Activated CD4-positive, alpha-beta memory T cell treated with anti-CD3 and anti-CD28 coated beads for 36 hours (primary cell): Measurements from ENCODE around the gene GON4L. TPM values are rescaled to one million over a fixed set of nuclear protein-coding genes. Genes with fewer than 3 reads are reported as not detected.
A peak's percentile ranks its signal among the peaks of the same experiment; 100 is the strongest.

ENCODE experiments used
- CTCF ChIA-PET: fragments of 350-600 bp; sonication (Branson Sonifier 250); formaldehyde crosslinking; loops from one replicate; lab custom pipeline; 2021; ENCODE audit warnings: antibody characterized with exemption, inconsistent platforms; lab: Charles Lee
- POLR2A ChIA-PET: fragments of 350-600 bp; sonication (Branson Sonifier 250); formaldehyde crosslinking; loops from one replicate; lab custom pipeline; 2021; ENCODE audit warnings: antibody characterized with exemption; lab: Charles Lee
- DNase-seq: peaks from one replicate; pipeline ENCODE4 v3.0.0-alpha.2; 2020
- H3K27ac Mint-ChIP-seq: one replicate; pipeline ENCODE4 v1.8.0; 2021; ENCODE audit warnings: mixed read lengths
- H3K27me3 Mint-ChIP-seq: one replicate; pipeline ENCODE4 v1.8.0; 2021; ENCODE audit warnings: mixed read lengths
- H3K36me3 Mint-ChIP-seq: one replicate; pipeline ENCODE4 v1.8.0; 2021; ENCODE audit warnings: mixed read lengths
- H3K4me1 Mint-ChIP-seq: one replicate; pipeline ENCODE4 v1.8.0; 2021; ENCODE audit warnings: low read depth, mixed read lengths
- H3K4me3 Mint-ChIP-seq: one replicate; pipeline ENCODE4 v1.8.0; 2021; ENCODE audit warnings: mild to moderate bottlenecking, mixed read lengths
- H3K9me3 Mint-ChIP-seq: one replicate; pipeline ENCODE4 v1.8.0; 2021; ENCODE audit warnings: mixed read lengths
- intact Hi-C: fragments of 100-400 bp; cut with micrococcal nuclease; formaldehyde crosslinking; loops from one replicate; pipeline ENCODE4 v1.15.1; 2023
- total RNA-seq, 2 experiments: library from RNA; stranded (reverse); gene quantifications; one replicate each; pipeline ENCODE4 v1.2.3, GENCODE V29; 2021

The GON4L gene
- total RNA-seq, 2 experiments from 2014 or later = 48.0 to 51.2 TPM

DNA sequence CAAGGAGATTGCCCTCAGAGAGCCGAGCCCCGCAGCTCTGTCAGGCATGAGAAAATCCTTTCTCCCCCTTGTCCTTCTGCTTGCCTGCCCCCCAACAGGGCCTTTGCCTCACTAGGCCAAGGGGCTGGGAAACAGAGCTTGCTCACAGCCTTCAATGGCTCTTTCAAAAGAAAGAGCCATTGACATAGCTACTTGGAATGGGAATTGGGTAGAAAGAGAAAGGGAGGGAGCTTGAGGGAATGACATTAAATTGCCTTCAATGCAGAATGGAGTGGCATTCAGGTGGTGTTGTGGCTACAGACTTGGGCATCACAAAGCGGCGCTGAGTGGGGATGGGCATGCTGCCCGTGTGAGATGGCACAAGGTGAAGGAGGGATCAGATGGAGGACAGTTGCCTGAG, 15.5 kb upstream of the GON4L start:
- ChIA-PET CTCF (interaction anchor here (0.6 kb wide), 1 partner anchor 96 kb away, joined by 3 read pairs; no protein-coding TSS in a partner anchor), POLR2A (no interaction called here)
- H3K4me3 Mint-ChIP-seq = no peak overlapping the region
- no peaks in the 10 kb centered on the region for H3K27me3 Mint-ChIP-seq
- no peaks in the 10 kb centered on the region for H3K36me3 Mint-ChIP-seq
- intact Hi-C loops = no loop called here
- no peaks in the 10 kb centered on the region for H3K9me3 Mint-ChIP-seq
- H3K4me1 Mint-ChIP-seq = no peaks in the 10 kb centered on the region
- DNase-seq = no peak
- no peak overlapping the region for H3K27ac Mint-ChIP-seq

DNA sequence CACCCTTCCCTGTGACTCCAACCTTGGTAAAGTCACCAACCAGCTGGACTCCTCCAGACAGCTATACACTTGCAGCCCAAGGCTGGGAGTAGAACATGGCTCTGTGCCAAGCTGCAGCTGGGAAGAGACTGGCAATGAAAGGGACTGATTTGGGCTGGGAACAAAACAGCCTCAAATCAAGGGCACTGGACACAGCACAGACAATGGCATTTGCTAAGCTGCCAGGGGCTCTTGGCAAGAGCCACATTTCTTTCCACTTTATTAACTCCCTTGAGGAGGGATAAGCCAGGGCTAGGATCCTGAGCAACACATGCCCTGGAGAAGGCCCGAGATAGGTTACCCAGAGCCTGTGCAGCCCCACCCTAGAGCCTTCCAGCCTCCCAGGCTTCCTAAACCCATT, 14.4 kb upstream of the GON4L start:
- Mint-ChIP-seq H3K36me3 (no peaks in the 10 kb centered on the region), H3K27ac (no peak overlapping the region), H3K4me3 (no peak overlapping the region), H3K9me3 (no peaks in the 10 kb centered on the region), H3K27me3 (no peaks in the 10 kb centered on the region), H3K4me1 (no peaks in the 10 kb centered on the region)
- POLR2A ChIA-PET = no interaction called here
- no peak for DNase-seq
- CTCF ChIA-PET = no interaction called here
- intact Hi-C loops = no loop called here

DNA sequence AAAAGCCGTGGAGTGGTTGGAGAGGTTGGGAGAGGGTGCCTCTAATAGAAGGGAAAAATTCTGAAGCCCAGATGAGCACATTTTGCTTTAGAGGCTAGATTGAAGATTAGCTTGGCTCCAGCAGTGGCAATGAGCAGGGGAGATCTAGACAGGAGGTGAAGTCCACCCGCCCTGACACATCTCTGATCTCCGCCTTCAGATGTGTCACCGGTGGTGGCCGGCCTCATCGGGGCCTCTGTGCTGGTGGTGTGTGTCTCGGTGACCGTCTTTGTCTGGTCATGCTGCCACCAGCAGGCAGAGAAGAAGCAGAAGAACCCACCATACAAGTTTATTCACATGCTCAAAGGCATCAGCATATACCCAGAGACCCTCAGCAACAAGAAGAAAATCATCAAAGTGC, 10.8 kb upstream of the GON4L start:
- H3K9me3 Mint-ChIP-seq = no peaks in the 10 kb centered on the region
- CTCF ChIA-PET = no interaction called here
- POLR2A ChIA-PET = no interaction called here
- H3K36me3 Mint-ChIP-seq = no peaks in the 10 kb centered on the region
- DNase-seq = no peak
- intact Hi-C loops = no loop called here
- no peaks in the 10 kb centered on the region for H3K4me1 Mint-ChIP-seq
- H3K4me3 Mint-ChIP-seq = no peak overlapping the region
- no peak overlapping the region for H3K27ac Mint-ChIP-seq
- no peaks in the 10 kb centered on the region for H3K27me3 Mint-ChIP-seq

DNA sequence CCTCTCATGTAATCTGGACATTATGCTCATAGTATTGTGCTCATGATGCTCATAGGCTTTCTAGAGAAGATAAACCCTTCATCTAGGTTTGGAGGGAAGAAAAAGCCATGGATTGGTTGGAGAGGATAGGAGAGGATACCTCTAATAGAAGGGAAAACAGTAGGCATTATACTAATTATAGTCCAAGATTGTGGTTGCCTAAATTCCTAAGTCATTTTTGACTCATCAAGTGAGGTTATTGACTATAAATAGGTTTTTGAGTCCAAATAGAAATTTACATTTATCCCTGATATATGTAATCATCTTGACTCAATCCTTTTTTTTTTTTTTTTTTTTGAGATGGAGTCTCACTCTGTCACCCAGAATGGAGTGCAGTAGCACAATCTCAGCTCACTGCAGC, 7.4 kb upstream of the GON4L start:
- Mint-ChIP-seq H3K36me3 (no peaks in the 10 kb centered on the region), H3K27ac (no peak overlapping the region), H3K4me3 (no peak overlapping the region), H3K27me3 (no peaks in the 10 kb centered on the region), H3K9me3 (no peaks in the 10 kb centered on the region), H3K4me1 (peaks cover 20% of the 10 kb centered on the region)
- ChIA-PET POLR2A (interaction anchor here (0.6 kb wide), 1 partner anchor 591 kb away, joined by 4 read pairs; no protein-coding TSS in a partner anchor), CTCF (no interaction called here)
- DNase-seq = no peak
- intact Hi-C loops = no loop called here

DNA sequence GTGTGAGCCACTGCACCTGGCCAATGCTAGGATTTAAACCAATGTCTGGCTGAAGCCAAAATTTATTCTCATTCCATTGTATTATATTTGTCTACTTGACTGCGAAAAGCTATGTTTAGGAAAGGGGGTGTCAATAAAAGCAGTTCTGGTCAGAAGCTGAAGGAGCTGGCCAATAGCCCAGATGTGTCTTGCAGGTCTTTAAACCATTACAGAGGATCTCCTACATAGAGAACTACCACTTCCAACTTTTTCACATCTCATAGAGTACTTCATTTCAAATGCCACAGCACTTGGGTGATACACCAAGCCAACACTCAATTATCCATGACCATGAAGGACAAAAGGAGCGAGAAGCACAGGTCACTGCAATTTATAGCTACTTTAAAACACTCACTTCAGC, 4.9 kb upstream of the GON4L start:
- Mint-ChIP-seq H3K9me3 (no peaks in the 10 kb centered on the region), H3K27me3 (no peaks in the 10 kb centered on the region), H3K4me3 (no peak overlapping the region), H3K4me1 (peaks cover 37% of the 10 kb centered on the region), H3K36me3 (peaks cover 2% of the 10 kb centered on the region), H3K27ac (no peak overlapping the region)
- ChIA-PET CTCF (no interaction called here), POLR2A (interaction anchor here (1.3 kb wide), 1 partner anchor 72 kb away, joined by 3 read pairs; no protein-coding TSS in a partner anchor)
- intact Hi-C loops = loop anchor here (2.0 kb wide), 1 partner anchor 115 kb away; no protein-coding TSS in a partner anchor
- no peak for DNase-seq

DNA sequence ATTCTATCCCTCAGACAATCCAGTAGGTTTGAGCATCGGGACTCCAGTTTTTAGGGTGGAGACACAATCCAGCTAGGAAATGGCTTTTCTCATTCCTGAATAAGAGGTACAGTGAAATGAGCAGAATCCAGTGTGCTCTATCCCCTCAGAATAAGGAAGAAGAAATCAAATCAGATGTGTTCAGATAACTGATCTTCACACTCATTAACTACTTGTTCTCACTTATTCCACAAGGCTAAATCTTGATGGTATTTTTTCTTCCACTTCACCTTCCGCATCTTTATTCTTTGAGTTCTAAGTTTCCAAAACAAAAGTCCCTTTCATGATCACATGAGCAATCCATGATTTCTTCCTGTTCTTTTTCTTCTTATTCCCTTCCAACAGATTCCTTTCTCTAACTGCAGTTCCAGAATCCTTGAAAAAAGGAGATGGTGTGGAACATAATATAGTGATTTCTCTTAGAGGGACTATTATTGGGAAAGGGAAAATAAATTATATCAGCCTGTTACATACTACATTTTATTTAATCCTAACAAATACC, 4.0 kb upstream of the GON4L start:
- peak overlapping the region; percentile 93 for H3K27ac Mint-ChIP-seq

DNA sequence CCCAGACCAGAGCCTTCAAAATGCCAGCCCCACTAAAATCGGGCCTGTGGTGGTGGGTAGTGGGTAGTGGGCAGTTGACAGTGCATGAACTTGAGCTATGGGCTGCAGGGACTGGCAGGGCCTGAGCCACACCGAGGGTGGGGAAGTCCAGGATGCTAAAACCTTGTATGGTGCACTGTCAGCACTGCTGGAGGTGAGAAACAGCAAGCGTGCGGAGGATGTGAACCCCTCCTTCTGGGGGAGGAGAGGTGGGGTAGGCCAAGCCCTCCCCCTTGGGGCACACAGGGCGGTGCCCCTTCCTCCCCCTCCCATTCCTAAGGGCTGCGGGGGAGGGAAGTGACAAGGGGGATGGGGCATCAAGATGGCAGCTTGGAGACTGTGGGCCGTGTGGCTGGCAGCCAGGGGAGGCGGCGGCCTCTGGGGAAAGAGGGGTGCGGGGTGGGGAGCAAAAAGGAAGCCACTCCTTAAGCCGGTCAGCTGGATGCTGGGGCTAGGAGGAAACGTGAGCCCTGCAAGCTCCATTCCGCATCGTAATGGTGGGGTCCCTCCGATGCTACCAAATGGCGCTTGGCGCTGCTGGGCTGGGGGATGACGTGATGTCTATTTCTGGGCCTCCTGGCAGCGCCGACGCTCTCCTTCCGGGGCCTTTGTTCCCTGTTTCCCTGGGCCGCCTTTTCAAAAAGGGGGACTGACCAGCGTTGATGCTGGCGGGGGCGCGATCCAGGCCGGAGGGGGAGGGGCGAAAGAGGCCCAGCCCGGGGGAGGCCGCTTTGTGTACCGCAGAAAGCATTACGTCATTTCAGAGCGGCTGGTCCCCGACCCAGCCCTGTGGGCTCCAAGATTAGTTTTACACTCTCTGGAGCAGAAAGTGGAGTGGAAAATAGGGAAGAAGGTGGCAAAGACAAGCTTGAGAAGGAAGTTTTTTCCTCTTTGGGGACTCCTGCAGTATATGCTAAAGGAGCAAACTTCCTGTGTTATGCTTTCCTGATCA, 3.2 kb upstream of the GON4L start:
- intact Hi-C loops = loop anchor here (1.0 to 10.0 kb wide), 9 partner anchors 32 to 882 kb away; partner anchors contain the start of genes CLK2, HCN3, KHDC4 and LAMTOR2
- peak overlapping the region; percentile 99 for H3K4me3 Mint-ChIP-seq
- peaks cover 3% of the 10 kb centered on the region for H3K36me3 Mint-ChIP-seq
- peak overlapping the region; percentile 93 for H3K27ac Mint-ChIP-seq
- no peaks in the 10 kb centered on the region for H3K9me3 Mint-ChIP-seq
- ChIA-PET CTCF (interaction anchor here (0.5 to 2.3 kb wide), 4 partner anchors 56 to 532 kb away, joined by 3 to 7 read pairs (median 4); partner anchors contain the start of gene UBQLN4), POLR2A (interaction anchor here (1.0 to 2.6 kb wide), 6 partner anchors 9 to 117 kb away, joined by 3 to 12 read pairs (median 6); partner anchors contain the start of gene KHDC4)
- H3K4me1 Mint-ChIP-seq = peaks cover 43% of the 10 kb centered on the region
- peak; percentile 85 for DNase-seq
- H3K27me3 Mint-ChIP-seq = no peaks in the 10 kb centered on the region

More for the DNA sequence above, 4.0 kb upstream of the GON4L start:
- H3K9me3 Mint-ChIP-seq = no peaks in the 10 kb centered on the region
- peak overlapping the region; percentile 99 for H3K4me3 Mint-ChIP-seq
- POLR2A ChIA-PET = interaction anchor here (1.1 to 2.6 kb wide), 4 partner anchors 8 to 73 kb away, joined by 3 to 11 read pairs (median 4); no protein-coding TSS in a partner anchor
- DNase-seq = no peak
- intact Hi-C loops = loop anchor here (1.0 to 2.0 kb wide), 2 partner anchors 73 to 116 kb away; partner anchors contain the start of gene KHDC4
- H3K27me3 Mint-ChIP-seq = no peaks in the 10 kb centered on the region
- peaks cover 41% of the 10 kb centered on the region for H3K4me1 Mint-ChIP-seq
- CTCF ChIA-PET = interaction anchor here (1.2 to 2.0 kb wide), 2 partner anchors 56 to 129 kb away, joined by 3 to 7 read pairs; no protein-coding TSS in a partner anchor
- H3K36me3 Mint-ChIP-seq = peaks cover 2% of the 10 kb centered on the region

DNA sequence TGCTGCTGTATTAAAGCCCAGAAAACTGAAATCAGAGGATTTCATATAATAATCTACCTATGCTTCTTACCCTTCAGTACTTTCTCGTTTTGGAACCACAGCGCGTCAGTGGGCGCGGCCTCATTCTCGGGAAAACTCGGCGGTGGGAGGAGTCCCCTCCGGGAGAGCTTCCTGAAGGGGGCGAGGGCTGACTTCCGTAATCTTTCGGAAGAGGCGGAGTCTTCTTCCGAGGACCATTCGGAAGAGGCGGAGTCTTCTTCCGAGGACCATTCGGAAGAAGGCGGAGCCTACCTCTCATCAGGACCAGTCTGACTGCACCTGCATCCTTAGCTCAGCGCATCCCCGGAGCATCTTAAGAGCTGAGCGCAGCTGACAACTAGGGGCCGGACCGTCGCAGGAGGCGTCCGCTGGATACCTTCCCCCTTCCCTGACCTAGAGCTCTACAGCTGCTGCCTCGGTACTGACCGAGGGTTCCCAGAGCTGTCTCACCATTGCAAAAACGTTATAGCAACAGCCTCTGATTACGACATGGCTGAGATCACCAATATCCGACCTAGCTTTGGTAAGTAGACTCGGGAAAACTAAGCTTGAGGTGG, 2.3 kb upstream of the GON4L start, which contains the start of gene SYT11:
TSS of gene SYT11 (plus strand) at position 334 of the 596 bp plus-strand sequence. CDS start at position 529, 195 bp downstream.
- H3K27ac Mint-ChIP-seq = peak within 1 kb of the TSS; percentile 93
- peak within 1 kb of the TSS; percentile 99 for H3K4me3 Mint-ChIP-seq
- peak; percentile 97 for DNase-seq
- H3K36me3 Mint-ChIP-seq = peaks cover 8% of the 10 kb centered on the region
- ChIA-PET CTCF (interaction anchor here (2.0 to 2.3 kb wide), 2 partner anchors 130 to 194 kb away, joined by 6 to 7 read pairs; partner anchors contain the start of gene UBQLN4), POLR2A (interaction anchor here (0.9 to 2.6 kb wide), 5 partner anchors 10 to 223 kb away, joined by 3 to 12 read pairs (median 7); partner anchors contain the start of gene KHDC4)
- H3K4me1 Mint-ChIP-seq = peaks cover 45% of the 10 kb centered on the region
- no peaks in the 10 kb centered on the region for H3K9me3 Mint-ChIP-seq
- no peaks in the 10 kb centered on the region for H3K27me3 Mint-ChIP-seq
- intact Hi-C loops = loop anchor here (1.0 to 10.0 kb wide), 7 partner anchors 33 to 883 kb away; partner anchors contain the start of genes CLK2, HCN3, LAMTOR2 and MRPL24

DNA sequence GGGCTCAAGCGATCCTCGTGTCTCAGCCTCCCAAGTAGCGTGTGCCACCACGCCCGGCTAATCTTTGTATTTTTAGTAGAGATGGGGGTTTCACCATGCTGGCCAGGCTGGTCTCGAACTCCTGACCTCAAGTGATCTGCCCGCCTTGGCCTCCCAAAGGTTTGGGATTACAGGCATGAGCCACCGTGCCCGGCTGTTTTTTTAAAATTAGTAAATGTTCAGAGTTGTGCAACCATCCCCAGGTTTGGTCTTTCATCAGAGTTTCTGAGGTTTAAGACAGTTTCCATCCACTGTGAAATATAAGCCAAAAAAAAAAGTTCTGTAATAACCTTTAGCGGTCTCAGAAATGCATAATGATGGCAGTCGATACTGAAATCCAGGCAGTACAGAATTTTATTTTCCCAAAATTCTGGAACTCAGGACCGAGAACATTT, 1.8 kb upstream of the GON4L start:
- H3K27ac Mint-ChIP-seq = peak overlapping the region; percentile 93
- no peaks in the 10 kb centered on the region for H3K27me3 Mint-ChIP-seq
- peak; percentile 62 for DNase-seq
- POLR2A ChIA-PET = interaction anchor here (0.9 to 2.6 kb wide), 6 partner anchors 11 to 224 kb away, joined by 3 to 12 read pairs (median 6); partner anchors contain the start of gene KHDC4
- H3K9me3 Mint-ChIP-seq = no peaks in the 10 kb centered on the region
- H3K4me1 Mint-ChIP-seq = peaks cover 45% of the 10 kb centered on the region
- intact Hi-C loops = loop anchor here (1.0 to 10.0 kb wide), 7 partner anchors 33 to 883 kb away; partner anchors contain the start of genes CLK2, HCN3, LAMTOR2 and MRPL24
- H3K36me3 Mint-ChIP-seq = peaks cover 8% of the 10 kb centered on the region
- peak overlapping the region; percentile 99 for H3K4me3 Mint-ChIP-seq
- CTCF ChIA-PET = interaction anchor here (2.3 kb wide), 1 partner anchor 194 kb away, joined by 6 read pairs; the partner anchor contains the start of gene UBQLN4

DNA sequence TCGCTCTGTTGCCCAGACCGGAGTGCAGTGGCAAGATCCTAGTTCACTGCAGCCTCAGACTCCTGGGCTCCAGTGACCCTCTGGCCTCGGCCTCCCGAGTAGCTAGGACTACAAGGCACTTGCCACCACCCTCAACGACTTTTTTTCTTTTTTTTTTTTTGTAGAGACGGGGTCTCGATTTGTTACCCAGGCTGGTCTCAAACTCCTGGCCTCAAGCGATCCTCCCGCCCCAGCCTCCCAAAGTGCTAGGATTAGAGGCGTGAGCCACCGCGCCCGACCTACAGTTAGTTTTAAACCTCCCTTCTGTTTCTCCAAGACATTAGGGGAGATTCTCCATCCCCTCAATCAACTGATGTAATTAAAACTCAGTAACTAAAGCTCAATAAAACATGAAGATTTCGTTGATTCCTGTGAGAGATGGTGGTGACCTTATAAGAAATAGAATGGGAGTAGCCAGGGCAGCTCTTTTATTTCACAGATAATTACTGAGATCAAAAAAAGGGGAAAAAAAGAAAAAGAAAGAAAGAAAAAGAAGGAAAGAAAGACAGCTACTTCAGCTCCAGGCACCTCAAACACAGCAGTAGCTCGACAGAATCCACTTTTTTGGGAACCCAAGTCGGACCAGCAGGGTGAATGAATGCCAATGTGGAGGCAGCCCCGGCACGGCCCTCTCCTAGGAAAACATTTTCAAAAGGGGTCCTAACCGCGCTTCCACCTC, 598 bp downstream of the GON4L start:
- CTCF ChIA-PET = interaction anchor here (0.6 to 1.5 kb wide), 5 partner anchors 13 to 210 kb away, joined by 3 to 8 read pairs (median 3); partner anchors contain the start of gene UBQLN4
- Mint-ChIP-seq H3K36me3 (peaks cover 19% of the 10 kb centered on the region), H3K4me1 (peaks cover 54% of the 10 kb centered on the region), H3K4me3 (peak overlapping the region; percentile 99), H3K27ac (peak overlapping the region; percentile 97), H3K27me3 (no peaks in the 10 kb centered on the region), H3K9me3 (no peaks in the 10 kb centered on the region)
- POLR2A ChIA-PET = interaction anchor here (1.3 to 1.4 kb wide), 2 partner anchors 15 to 583 kb away, joined by 3 to 4 read pairs; partner anchors contain the start of gene CLK2
- intact Hi-C loops = loop anchor here (5.0 to 10.0 kb wide), 5 partner anchors 36 to 886 kb away; partner anchors contain the start of genes CLK2, HCN3 and MRPL24
- no peak for DNase-seq
